Medulla oblongata (tissue), 1 donor: ENCODE data around the gene MARCHF3.
A peak's percentile ranks its signal among the peaks of the same experiment; 100 is the strongest.
"Not testable (repeated sequence)": the region's sequence is repeated elsewhere in the genome, so short reads cannot be mapped to it uniquely, and the experiment has no call there.

ENCODE experiments used
- DNase-seq: peaks from one replicate; pipeline ENCODE4 v3.0.0-alpha.2; 2015; ENCODE audit errors: extremely low spot score

Gene MARCHF3

DNA sequence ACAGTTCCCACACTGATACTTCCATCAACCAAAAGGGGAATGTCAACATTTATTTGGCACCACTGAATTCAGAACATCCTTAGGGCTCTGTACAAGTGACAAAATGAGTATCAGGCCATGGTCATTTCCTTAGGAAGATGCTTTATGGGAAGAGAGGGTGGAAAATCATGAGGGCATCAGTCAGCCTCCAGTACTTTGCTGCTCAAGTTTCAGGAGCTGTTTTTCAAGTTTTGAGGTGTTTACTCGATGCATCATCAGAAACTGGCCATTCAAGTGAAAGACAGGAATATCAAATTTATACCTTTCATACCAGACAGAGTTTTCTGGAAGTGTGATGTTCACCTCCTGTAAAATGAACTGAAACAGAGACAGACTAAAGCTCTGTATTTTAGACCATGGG, 21.2 kb upstream of the MARCHF3 start:
- DNase-seq = no peak

DNA sequence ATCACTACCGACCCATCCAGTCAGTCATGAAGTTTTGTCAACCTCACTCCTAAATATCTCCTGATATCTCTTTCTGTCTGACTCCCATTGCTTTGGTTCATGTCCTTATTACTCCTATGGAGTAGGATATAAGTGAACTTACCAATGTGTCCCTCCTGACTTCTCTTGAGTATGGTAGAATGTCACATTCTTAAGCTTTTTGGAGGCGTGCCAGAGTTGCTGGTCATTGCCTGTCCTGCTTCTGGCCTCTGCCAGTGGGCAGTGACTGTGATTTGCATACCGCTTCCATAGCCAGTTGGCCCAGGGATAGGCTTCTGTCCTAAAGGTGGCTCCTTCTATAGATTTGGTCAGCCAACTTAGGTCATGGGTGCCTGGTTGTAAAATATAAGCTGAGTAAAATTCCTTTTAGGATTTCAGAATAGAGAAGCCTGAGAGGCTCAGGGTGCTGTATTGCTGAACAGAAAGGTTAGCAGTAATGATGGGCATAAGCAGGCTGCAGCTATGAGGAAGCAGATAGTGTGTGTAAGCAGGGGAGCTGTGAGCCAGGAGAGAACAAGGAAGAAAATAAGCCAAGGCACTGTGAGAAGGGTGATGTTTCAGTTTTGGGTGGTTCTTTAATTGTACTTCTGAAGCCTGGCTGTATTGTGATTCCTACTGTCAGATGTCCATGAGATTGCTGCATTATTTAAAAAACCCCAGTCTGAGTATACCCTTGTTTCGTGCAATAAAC, 16.1 kb upstream of the MARCHF3 start:
- DNase-seq = no peak

GRCh38 chr5:127042593-127042992, 12.2 kb upstream of the MARCHF3 start:
- no peak for DNase-seq

- DNase-seq = no peak
Measured at GRCh38 chr5:127041571-127041970, 11.2 kb upstream of the MARCHF3 start.

DNA sequence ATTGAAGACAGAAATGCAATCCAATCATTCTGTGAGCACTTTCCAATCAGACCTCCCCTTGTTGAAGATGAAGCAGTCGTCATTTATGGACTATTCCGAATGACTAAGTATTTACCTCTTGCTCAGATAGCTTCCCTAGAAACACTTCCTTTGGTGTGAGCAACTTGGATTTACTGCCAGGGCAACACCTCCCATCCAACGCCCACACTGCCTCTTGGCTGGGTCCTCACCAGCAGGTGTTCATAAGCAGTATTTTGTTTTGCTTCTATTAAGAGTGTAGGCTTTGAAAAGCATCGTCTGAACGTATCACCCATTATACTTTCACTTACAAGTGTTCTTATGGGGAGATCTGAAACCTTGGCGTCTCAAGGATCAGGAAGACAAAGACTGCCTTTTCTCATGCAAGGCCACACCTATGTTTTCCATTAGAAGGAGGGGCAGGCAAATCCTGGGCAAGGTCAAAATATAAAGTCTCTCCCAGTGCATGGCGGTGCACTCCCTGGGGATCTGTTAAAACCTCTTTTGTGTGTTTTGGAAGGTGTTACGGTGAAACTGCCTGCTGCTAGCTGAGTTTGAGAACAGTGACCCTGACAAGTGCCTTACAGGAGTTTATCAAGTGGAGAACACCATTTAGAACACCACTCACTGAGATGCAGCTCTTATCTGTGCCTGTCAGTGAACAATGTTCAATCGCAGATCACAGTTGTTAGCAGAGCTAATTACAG, 10.6 kb upstream of the MARCHF3 start:
- DNase-seq = no peak

DNA sequence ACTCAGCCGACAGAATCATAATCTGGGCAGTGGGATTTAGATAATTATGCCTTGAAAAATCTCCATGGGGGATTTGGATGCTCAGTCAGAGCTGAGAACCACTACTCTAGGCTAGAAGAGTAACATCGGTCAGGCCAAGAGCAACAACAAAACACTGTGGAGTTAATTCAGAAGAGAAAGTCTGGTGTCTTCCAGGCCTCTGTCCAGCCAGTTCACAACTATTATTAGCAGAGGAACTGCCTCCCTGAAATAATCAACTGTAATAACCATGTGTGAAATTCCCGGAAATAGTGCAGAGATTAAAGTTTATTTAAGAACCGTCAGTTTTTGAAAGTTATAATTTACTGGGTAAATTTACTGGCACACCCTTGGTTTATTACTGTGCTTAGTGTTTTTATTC, 8.2 kb upstream of the MARCHF3 start:
- peak; percentile 64 for DNase-seq

- DNase-seq = no peak
Measured at GRCh38 chr5:127031863-127032232, 1.5 kb upstream of the MARCHF3 start.

- no peak for DNase-seq
Measured at GRCh38 chr5:127031147-127031862, 947 bp upstream of the MARCHF3 start.

DNA sequence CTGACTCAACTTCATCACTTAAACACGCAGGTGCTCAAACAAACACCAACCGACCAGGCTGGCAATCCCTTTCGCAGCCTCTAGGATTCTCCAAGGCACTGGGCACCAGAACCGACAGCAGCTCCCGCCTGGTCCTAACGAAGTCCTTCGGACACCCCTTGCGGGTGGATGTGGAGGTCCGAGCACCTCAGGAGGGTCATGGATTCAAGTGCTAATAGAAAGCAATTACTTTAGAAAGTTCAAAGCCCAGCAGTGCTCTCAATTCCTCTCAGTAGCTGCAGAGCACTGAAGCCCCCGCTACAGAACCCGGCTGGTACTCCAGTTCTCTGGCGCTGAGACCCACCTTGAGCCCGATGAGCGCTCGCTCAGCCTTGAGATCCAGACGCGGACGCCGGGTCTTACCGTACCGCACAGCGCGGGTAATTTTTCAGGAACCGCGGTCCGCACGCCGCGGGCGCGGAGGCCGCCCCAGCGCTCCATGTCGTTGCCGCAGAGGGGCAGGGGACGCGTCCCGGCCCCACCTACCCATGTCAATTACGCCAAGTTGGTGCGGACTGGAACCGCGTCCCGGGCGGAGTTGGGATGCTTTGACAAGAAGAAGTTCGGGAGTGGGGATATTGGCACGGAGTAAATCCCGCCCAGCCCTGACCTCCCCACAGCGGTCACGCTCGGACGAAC, 638 bp downstream of the MARCHF3 start:
- peak; percentile 59 for DNase-seq

DNA sequence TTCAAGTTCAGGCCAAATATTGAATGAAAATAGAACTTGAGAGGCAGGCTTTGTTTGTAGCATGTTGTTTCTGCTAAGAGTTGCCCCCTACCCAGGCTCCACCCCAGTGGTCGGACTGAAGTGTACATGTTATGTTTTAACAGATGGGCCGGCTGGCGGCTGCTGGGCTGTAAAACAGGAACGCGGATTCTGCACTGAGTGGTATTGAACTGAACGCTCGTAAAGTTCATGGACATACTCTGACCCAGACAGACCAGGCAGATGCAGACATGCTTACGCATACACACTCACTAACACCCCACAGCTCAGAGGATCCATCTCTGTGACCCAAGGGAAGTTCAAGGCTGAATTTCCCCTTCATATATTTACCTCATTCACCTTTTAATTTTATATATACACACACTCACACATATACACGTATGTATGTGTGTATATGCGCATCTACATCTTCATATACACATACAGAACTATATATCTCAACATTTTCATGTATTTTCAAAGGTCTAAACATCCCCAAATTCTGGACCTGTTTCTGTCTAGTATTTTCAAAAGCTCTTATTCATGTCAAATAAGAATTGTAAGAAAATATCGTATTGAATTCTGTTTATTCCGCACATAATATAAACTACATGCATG, 1.4 kb downstream of the MARCHF3 start:
- DNase-seq = peak; percentile 54

DNA sequence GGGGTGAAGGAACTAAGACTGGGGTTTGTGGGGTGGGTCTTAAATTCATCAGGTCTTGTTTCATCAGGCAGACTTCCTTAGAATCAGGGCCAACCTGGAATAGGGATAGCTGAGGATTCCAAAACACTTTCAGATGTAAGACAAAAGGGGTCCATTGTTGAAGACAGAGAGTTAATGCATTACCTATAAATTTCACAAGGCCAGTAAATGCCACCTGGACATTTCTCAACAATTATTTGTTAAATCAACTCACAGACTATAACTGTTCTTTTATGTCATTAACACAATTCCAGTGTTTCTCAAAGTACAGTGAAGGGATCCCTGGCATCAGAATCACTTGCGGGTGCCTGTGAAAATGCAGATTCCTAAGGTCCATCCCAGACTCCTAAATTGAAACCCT, 2.8 kb downstream of the MARCHF3 start:
- no peak for DNase-seq

DNA sequence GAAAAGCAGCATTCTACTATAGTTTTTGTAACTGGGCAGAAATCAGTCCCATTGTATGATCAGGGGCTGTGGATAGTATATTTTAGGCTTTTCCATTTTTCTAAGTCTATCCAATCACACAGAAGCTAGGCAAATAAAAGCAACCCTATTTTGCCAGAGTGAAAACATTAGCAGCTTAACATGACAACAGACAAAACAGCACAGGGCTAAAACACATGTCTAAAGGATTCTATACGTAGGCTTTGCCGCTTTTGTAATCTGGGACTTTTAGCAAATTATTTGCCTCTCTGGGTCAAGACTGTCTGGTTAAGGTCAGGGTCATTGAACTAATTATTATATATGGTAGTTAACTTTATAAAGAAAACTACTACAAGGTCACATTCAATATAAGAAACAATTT, 4.2 kb downstream of the MARCHF3 start:
- no peak for DNase-seq

GRCh38 chr5:127025467-127025866, 4.9 kb downstream of the MARCHF3 start:
- no peak for DNase-seq

GRCh38 chr5:127024821-127025220, 5.5 kb downstream of the MARCHF3 start:
- DNase-seq = no peak

DNA sequence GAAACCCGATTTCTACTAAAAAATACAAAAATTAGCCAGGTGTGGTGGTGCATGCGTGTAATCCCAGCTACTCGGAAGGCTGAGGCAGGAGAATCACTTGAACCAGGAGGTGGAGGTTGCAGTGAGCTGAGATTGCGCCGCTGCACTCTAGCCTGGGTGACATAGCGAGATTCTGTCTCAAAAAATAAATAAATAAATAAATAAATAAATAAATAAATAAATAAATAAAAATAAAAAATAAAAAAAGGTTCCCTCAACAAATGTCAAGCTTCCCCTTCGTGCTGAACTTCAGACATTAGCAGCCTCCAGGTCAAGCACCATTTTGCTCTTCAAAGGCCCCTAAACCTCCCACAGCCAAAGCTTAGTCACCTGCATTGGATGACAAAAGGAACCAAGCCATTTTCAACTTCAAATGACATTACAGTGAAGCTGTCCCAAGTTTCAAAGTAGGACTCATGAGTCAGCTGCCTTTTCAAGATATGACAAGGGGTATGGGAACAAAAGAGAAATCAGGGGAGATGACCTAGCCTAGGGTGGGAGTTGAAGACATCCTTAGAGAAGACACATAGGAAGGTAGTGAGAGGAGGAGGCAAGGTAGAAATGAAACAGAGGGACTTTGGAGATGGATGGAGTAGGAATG, 6.7 kb downstream of the MARCHF3 start:
- not testable (repeated sequence) for DNase-seq

- no peak for DNase-seq
Measured at GRCh38 chr5:127022846-127023245, 7.5 kb downstream of the MARCHF3 start.

DNA sequence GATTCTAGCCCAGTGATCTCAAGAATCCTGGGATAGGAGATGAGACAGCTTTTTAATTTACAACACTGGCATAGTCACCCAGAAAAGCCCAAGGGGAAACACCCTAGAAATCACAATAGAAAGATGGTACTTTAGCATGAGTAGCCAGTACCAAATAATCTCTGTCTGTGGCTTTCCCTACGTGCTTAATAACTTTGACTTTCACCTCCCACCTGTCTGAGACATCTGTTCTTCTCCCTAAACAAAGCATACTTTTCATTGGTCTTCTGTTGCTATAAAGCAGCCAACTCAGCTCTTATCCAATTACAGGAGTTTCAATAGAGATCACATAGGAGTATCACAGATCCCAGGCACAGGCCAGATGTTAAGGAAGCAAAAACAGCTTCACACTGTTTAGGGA, 10.4 kb downstream of the MARCHF3 start:
- no peak for DNase-seq

- DNase-seq = not testable (repeated sequence)
Measured at GRCh38 chr5:127016722-127017121, 13.6 kb downstream of the MARCHF3 start.

DNA sequence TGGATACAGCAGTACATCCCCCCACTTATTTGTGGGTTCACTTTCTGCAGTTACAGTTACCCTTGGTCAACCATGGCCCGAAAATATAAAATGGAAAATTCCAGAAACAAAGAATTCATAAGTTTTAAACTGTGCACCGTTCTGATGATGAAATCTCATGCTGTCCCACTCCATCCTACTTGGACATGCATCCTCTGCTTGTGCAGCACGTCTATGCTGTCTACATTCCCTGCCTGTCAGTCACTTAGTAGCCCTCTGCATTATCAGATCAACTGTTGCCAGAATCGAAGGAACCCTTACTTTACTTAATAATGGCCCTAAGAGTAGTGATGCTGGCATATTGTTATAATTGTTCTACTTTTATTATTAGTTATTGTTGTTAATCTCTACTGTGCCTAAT, 14.6 kb downstream of the MARCHF3 start:
- no peak for DNase-seq

- DNase-seq = peak; percentile 53
Measured at GRCh38 chr5:127014573-127014972, 15.8 kb downstream of the MARCHF3 start.

- DNase-seq = no peak
Measured at GRCh38 chr5:127013407-127013806, 17.0 kb downstream of the MARCHF3 start.
